ENCODE results near the gene PDE5A.

Gene PDE5A

DNA sequence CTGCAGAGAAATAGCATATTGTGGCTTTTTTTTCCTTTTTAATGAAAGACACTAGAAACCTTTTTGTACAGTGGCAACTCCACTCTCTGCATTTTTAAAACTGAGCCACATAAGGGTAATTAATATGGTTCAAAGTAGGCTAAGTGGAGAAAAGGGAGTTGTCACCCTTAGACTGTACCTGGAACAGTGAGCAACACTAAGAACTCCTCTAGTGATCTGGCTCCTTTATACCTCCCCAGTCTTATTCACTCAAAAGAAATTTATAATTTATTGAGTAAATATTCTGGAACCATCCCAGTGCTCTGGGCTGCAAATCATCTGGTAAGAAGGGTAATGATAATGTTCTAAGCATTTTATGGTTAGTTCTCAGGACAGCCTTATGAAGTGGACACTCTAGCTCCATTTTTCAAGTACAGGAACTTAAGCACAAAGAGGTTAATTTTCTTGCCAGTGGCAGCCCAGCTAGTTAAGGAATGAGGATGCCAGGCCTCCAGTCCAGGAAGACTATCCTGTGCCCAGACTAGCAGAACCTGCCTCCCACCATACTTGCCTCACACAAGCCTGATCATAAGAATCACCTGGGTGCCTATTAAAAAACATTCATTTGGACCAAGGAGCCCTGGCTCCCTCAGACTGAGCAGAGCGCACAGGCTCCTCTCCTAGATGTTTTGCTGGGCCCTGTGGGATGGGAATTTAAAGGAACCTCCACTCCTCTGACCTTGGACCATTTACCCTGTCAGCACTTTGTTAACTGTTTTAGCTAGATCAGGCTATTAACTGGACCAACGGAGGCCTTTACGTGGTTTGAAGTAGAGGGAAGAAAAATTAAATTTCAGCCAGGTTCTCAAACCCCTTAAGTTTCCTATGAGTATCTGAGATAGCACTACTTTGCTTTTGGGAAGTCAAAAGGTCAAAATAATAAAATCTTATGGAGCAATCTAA, 102.6 kb downstream of the PDE5A start:
- no peak for DNase-seq (ENCODE audit: low read depth, low spot score)
- H3K27ac ChIP-seq: peak overlapping the region; percentile 57

DNA sequence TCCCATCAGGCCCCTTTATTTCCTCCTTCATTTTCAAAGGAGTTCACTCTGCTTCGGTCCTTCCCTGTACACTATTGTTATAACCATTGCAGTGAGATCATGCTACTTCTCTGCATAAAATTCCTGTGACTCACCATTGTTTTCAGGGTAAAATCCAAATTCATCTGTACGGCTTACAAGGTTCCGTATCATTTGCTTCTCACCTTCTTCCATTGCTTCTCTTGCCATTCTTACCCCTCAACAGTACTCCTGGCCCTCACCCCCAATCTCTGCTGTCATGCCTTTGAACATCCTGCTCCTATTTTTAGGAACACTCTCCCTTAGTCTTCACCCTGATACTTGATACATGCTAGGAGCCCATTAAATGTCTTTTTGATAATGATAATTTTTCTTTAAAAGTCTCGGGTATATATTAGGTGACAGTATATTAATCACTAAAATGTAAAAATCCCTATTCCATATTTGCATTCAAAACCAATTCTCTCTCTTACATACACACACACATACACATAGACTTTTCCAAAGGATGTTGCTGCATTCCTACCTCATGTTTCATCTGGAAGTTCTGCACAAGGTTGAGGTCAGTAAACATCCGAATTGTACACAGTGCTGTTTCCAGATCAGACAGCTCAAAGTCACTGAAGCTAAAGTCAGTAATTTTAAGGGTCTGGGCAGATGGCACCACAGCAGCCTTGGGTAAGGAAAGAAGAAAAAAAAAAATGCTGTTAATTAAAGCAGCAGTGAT, 103.4 kb downstream of the PDE5A start:
- peak overlapping the region; percentile 57 for H3K27ac ChIP-seq
- DNase-seq (ENCODE audit: low read depth, low spot score): no peak

DNA sequence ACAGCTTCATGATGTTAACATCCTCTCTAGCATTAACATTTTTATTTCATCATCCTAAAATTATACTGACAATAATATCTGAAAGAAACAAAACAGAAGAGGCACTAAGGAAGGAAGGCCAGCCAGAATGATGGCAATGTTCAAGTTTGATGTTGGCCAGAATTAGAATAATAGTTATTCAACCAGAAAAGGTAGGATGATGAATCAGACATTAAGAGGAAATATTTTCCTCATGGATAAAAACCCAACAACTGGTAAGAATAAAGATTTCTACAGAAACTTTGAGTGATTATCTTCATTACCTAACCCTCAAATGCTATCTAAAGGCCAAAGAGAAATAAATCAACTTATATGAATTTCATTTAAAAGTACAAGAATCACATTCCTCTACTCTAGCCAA, 105.2 kb downstream of the PDE5A start:
- DNase-seq (ENCODE audit: low read depth, low spot score): no peak
- H3K27ac ChIP-seq: no peak overlapping the region

DNA sequence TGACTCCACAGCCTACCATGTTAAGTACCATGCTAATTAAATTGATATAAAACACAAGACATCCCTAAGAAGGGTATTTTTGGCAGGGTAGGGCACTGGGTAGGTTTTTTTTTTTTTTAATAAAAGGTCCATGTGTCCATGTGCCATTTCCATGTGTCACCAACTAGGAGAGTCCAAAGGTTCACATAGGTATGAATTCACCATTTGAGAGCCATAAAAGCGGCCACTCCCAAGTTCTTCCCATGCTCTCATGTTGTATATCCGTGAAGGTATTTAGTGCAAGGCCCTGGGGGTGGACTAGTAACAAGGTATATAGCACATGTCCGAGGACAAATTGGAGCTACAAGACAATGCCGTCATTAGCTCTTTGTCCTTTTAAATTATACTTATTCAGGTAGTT, 107.3 kb downstream of the PDE5A start:
- H3K27ac ChIP-seq: no peak overlapping the region

DNA sequence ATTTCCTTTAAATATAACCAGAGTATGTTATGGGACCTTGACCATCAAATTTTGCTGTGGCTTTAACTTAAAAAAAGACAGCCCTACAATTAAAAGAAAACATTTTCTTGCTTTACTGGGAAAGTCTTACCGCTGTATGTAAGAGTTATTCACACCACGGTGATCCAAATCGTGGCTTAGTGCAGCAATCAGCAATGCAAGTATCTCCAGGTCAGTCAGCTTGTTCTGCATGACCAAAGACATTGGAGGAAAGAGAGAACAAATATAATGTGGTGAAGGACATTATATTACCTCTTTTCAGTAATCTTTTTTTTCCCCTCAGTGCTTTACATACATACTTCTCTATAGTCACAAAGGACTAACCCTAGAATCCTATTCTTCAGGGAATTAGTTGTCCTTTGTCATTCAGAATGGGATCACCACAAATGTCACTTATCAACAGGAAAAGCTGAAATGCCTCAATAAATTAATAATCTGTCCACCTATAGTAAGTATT, 109.6 kb downstream of the PDE5A start:
- no peak for DNase-seq (ENCODE audit: low read depth, low spot score)
- H3K27ac ChIP-seq: no peak overlapping the region

More for the DNA sequence above, 107.3 kb downstream of the PDE5A start:
- DNase-seq (ENCODE audit: low read depth, low spot score): no peak

DNA sequence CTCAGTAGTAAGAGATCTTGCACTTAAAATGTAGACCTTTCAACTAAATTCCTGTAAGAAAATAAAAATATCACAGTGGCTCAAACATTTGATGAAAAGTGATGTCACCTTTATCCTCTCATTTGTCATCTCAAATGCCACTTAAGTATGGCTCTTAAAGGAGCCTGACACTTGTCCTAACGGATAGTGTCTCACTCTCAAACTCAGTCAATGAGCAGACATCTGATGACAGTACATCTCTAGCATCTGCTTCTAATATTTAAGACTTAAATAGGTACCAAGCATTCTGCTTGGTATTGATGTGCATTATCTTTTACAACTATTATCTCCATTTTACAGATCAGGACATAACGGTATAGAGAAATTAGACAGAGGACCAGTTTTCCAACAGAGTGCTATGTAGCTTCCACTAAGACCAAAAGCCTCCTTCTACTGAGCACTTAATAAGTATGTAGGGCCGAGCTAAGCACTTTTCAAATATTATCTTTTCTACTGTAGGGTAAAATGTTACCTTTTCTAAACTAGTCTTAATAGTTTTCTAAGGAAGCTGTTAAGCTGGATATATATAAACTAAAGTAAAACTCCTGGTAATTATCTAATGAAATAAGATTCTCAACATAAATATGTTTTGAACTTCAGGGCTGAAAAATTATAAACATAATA, 110.2 kb downstream of the PDE5A start:
- no peak overlapping the region for H3K27ac ChIP-seq
- DNase-seq (ENCODE audit: low read depth, low spot score): no peak

DNA sequence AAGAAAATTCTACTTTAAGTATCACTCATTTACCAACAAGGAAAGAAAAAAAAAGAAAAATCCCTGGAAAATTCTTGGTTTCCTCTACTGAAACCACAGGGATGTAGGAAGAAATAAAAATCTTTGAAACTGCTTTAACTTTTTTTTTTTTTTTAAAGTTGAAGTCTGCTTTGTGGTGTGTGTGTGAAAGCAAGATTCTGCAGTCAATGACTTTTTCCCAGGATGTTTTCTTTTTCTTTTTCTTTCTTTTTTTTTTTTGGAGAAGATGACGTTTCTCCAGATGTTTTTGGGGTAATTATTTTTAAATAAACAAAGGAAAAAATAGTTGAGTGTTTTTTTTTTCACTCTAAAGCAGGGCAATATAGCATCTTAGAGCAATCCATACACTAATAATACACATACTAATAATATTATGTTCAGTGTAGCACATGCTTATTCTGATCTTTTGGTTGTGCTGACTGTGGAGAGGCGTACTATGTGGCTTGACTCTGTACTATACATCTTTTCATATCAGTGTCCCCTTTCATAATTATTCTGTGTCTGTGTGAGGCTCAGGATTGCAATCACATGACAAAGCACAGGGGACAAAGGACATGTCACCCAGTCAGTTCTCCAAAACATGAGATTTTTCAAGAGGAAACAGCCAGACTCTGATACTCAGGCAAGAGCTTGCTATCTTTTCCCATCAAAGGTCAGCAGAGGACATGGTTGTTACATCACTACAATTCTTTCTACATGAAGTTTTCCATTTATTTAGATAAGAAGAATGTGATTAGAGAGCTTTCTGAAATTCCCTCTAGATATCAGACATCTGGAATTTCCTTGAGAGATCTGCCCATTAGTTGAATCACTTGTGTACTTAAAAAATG, 111.0 kb downstream of the PDE5A start:
- H3K27ac ChIP-seq: no peak overlapping the region
- no peak for DNase-seq (ENCODE audit: low read depth, low spot score)

DNA sequence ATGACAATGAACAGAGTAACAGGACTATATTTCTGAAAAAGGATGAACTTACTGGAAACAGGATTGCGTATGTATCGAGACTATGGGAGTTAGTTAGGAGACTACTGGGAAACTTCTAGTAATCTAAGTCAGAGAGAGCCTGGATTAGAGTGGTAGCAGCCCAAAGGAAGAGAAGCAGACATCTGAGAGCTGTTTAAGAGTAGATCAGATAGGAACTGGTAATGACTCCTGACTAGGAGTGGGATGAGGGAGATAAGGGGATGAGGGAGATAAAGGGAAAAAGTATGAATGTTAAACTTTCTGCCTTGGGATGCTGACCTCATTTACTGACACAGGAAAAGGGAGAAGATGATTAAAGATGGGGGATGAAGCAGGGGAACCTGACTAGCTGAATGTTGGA, 116.2 kb downstream of the PDE5A start:
- no peak for DNase-seq (ENCODE audit: low read depth, low spot score)
- H3K27ac ChIP-seq: no peak overlapping the region

DNA sequence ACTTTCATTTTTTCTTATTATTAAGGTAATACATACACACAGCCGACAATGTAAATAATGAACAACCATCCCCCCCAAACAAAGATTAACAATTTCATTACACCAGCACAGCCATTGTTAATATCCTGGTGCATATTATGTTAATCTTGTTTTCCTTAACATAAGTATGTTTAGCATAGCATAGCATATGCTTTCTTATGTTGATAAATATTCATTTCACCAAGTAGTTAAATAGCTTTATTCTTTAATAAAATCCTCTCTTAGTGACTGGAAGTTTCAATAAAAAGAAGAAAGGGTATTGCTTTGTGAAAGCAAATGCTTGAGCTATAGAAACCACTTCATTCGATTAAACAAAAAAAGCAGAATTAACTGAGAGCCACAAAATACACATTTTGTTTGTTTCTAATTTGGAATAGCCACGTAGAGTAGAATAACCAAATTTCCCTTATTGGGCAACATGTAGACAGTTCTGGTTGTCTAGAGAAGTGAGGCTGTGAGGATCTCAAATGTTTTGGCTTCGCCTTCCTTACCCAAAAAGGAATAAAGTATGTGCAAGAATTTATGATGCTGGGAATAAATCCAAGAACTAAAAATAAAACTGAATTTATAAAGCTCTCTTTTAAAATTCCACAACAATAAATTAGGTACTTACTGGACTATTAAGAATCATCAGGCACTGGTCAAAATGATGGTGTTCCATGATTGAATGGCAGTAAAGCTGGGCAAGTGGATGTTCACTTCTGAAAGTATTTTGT, 118.0 kb downstream of the PDE5A start:
- no peak for DNase-seq (ENCODE audit: low read depth, low spot score)
- H3K27ac ChIP-seq: no peak overlapping the region

DNA sequence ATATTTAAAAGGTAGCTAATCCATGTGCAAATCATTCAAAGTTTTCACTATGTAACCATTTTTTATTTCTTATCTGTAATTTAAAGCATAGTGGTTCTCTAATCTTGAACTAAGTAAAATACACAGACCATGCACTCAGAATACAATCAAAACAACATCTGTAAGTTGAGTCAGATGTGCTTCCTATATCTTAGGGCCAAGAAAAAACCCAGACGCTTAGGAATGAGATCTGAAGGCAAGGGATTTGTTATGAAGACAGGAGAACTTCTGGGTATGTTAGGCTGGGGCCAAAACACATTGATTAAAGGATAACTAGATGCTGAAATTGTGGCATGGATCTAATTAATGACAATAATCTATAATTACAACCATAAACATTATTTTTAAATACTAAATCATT, 120.3 kb downstream of the PDE5A start:
- no peak for DNase-seq (ENCODE audit: low read depth, low spot score)
- H3K27ac ChIP-seq: no peak overlapping the region

DNA sequence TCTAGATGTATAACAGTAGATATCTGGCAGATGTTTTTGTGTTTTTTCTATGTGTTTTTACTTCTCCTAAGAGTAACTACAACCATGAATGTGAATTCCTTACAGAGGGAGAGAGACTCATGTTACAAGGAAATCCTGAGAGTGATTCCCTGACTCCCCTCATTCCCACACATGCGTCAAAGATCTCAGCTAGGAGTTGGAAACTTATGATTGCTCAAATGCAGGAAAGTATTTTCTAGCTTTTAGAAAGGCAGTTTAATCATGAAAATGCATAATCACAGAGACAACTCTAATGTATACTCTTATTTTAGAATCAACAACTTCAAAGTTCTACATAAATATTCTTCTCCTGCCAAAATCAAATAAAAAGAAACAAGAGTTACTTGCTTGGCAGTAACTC, 121.8 kb downstream of the PDE5A start:
- DNase-seq (ENCODE audit: low read depth, low spot score): no peak
- no peak overlapping the region for H3K27ac ChIP-seq

DNA sequence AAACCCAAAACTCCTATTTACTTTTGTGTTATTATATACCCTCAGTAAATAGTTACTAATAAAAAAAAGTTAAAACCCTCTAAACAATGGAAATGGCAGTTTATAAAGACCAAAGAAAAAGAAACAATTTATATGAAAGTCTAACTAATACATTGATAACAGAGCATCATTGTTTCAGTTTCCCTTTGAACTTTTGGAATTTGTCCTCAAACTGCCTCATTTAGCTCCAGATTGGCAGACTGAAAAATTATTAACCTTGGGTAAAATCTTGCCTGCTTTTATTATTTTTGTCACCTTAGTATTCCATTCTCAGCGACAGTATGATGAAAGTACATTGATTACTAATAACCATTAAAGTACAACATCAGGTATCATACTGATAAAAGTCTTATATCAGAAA, 124.0 kb downstream of the PDE5A start:
- H3K27ac ChIP-seq: no peak overlapping the region
- no peak for DNase-seq (ENCODE audit: low read depth, low spot score)

DNA sequence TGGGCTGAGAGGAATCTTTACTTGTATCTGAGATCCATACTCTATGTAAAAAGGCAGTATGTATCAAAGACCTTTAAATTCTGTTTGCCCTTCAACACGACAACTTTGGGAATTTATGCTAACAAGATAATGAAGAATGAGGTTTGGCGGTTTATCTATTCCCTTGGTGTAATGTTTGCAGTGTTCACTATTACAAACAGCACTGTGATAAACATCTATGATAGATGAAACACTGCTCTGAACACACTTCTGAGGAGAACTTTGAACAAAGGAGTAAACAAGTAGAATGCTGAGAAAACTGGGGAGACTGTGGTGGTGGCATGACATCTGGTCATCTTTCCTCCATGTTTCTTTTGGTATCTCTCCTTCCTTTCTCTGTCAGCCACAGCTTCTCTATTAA, 126.9 kb downstream of the PDE5A start:
- no peak overlapping the region for H3K27ac ChIP-seq
- no peak for DNase-seq (ENCODE audit: low read depth, low spot score)

DNA sequence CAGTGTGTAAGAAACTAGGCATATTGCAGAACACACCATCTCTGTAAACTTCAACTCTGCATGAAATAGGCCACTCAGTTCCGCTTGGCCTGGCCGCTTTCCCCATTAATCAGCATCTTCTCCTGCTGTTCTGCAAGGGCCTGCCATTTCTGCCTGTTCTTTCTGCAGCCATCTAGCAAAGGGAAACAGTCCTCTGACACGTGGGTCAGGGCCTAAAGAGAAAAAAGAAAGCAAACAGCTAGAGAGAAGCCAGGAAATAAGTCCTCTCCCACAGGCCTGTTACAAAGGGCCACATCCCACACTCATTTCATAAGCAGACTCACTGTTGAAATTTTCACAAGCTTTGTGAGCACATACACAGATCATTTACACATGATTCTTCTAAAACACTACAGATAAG, 130.1 kb downstream of the PDE5A start:
- no peak overlapping the region for H3K27ac ChIP-seq
- no peak for DNase-seq (ENCODE audit: low read depth, low spot score)

DNA sequence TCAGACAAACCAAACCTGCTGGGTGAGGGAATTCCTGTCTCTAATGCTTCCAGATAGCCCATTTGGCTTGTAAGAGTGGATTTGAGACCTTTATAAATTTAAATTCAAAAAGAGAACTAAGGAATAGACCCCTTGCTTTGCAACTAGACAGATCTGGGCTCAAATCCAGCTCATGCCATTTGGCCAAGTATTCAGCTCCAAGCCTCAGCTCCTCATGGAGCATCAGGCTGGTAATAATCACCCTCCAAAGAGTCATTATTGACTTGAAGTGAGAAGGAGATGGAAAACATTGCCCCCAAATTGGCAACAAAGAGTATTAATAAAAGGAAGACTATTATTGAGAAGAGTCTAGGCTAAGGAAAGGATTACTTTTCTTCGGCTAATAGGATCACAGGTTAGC, 134.7 kb downstream of the PDE5A start:
- no peak for DNase-seq (ENCODE audit: low read depth, low spot score)
- no peak overlapping the region for H3K27ac ChIP-seq

DNA sequence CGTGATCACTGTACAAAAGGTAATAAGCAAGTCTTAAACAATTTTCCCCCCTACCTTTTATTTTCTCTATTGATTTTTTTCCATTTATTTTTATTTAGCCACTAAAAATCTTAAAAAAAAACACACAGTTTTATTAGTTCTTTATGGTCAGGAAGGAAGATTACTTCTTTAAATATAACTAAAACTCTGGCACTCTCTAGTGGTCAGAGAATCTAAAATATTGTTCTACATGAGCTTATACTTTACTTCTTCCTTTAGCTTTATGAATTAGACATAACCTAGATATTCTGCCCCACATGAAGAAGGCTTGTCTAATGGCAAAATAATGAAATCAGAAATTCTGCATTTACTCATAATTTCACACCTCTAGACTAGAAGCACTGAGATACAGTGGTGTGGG, 135.2 kb downstream of the PDE5A start:
- no peak for DNase-seq (ENCODE audit: low read depth, low spot score)
- no peak overlapping the region for H3K27ac ChIP-seq

DNA sequence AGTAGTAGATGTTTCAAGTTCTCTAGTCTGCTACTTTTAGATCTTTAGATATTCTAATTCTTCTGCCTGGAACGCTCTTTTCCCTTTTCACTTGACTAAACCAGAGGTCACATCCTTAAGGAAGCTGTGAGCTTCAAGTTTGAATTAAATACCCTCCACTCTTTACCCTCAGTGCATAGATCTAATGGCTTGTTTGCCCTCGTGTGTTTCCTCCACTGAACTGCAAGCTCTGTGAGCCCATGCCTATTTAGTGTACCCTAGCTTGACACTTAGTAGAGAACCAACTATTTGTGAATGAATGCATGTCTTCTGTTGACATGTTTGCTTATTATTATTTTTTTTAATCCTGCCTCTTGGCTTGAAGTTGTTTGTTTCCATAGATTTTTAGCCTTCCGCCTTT, 138.3 kb downstream of the PDE5A start:
- H3K27ac ChIP-seq: no peak overlapping the region
- no peak for DNase-seq (ENCODE audit: low read depth, low spot score)

DNA sequence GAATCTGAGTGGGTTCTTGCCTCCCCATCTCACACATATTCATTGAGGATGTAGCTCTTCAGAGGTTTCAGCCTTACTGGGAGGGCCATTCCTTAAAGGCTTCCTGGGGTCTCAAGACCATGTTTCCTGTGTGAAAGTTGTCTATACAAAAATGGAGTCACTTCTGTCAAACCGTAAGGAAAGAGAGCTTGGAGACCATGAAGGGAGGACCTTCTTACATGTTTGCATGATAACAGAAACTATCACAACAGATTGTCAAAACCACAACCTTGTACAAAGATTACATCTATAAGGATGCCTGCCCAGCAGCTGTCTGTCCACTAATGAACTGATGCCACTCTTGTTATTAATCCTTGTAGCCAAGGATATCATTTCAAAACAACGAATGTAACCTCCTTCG, 139.3 kb downstream of the PDE5A start:
- no peak for DNase-seq (ENCODE audit: low read depth, low spot score)
- H3K27ac ChIP-seq: no peak overlapping the region

DNA sequence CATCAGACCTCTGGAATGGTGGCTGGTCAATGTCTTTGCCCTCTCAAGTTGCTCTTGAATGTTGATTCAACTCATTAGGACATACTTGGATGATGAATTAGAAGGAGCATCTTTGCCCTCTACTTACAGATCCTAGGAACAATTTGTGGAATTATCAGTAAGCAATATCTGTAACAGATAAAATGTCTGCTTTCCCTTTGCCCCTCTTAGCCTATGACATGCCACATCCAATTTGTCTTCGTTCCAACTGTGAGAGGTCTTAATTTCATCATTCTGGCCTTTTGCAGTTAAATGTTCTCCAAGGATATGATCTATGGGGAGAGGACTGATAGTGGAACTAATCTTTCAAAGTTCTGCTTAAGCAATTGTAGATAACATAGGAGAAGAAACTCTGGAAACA, 148.3 kb downstream of the PDE5A start:
- H3K27ac ChIP-seq: no peak overlapping the region
- DNase-seq (ENCODE audit: low read depth, low spot score): no peak
